ENCODE measurements around the gene MRPS2.
"Not testable (repeated sequence)": the region's sequence is repeated elsewhere in the genome, so short reads cannot be mapped to it uniquely, and the experiment has no call there.

Gene MRPS2

DNA sequence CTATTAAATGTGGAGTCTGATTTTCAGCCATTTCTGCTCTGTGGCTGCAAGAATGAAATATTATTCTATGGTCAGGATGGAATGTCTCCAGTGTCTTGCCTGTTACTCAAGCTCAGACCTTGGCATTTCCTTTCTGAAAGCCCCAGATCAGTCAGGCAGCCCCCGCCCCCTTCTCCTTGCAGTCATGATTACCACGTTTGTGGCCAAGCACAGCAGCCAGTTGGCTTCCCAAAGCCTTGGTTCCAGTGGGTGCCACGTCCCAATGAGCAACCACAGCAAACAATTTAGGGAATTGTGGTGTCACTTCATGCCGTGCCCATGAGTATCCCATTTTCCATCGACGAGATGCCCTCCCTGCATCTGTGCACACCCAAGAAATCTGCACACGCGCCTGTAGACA is 35.7 kb downstream of the MRPS2 start:
- Mint-ChIP-seq H3K27me3 (peaks cover 23% of the 10 kb centered on the region), H3K4me3 (no peak overlapping the region), H3K27ac (no peak overlapping the region), H3K36me3 (no peaks in the 10 kb centered on the region), H3K9me3 (no peaks in the 10 kb centered on the region), H3K4me1 (no peaks in the 10 kb centered on the region)
- CTCF ChIA-PET: no interaction called here
- DNase-seq: no peak

- H3K4me1 Mint-ChIP-seq, CTCF ChIA-PET, H3K36me3 Mint-ChIP-seq, DNase-seq, H3K9me3 Mint-ChIP-seq, H3K4me3 Mint-ChIP-seq, H3K27ac Mint-ChIP-seq, H3K27me3 Mint-ChIP-seq: not testable (repeated sequence)
Measured at GRCh38 chr9:135543262-135543894, 42.9 kb downstream of the MRPS2 start.

- Mint-ChIP-seq H3K4me1 (no peaks in the 10 kb centered on the region), H3K27ac (peak overlapping the region; percentile 54), H3K36me3 (no peaks in the 10 kb centered on the region), H3K4me3 (no peak overlapping the region), H3K27me3 (peaks cover 10% of the 10 kb centered on the region), H3K9me3 (no peaks in the 10 kb centered on the region)
- DNase-seq: no peak
- CTCF ChIA-PET: no interaction called here
Measured at GRCh38 chr9:135544981-135545635, 44.6 kb downstream of the MRPS2 start.

GRCh38 chr9:135545646-135546176 is 45.2 kb downstream of the MRPS2 start, which contains the start of gene OBP2A:
TSS of gene OBP2A (plus strand) at chr9:135546126. CDS start at chr9:135546181, 55 bp downstream.
- H3K27me3 Mint-ChIP-seq, CTCF ChIA-PET, H3K9me3 Mint-ChIP-seq, DNase-seq, H3K4me3 Mint-ChIP-seq, H3K36me3 Mint-ChIP-seq, H3K4me1 Mint-ChIP-seq: not testable (repeated sequence)
- peak within 1 kb of the TSS; percentile 54 for H3K27ac Mint-ChIP-seq

- H3K27me3 Mint-ChIP-seq, H3K9me3 Mint-ChIP-seq, H3K4me3 Mint-ChIP-seq, DNase-seq, H3K27ac Mint-ChIP-seq, CTCF ChIA-PET, H3K4me1 Mint-ChIP-seq, H3K36me3 Mint-ChIP-seq: not testable (repeated sequence)
Measured at GRCh38 chr9:135546792-135547617, 46.5 kb downstream of the MRPS2 start.

GRCh38 chr9:135547756-135548736 is 47.6 kb downstream of the MRPS2 start:
- CTCF ChIA-PET: no interaction called here
- no peaks in the 10 kb centered on the region for H3K9me3 Mint-ChIP-seq
- no peak for DNase-seq

GRCh38 chr9:135549478-135550343 is 49.2 kb downstream of the MRPS2 start:
- H3K36me3 Mint-ChIP-seq, H3K4me3 Mint-ChIP-seq, DNase-seq, H3K27me3 Mint-ChIP-seq, H3K9me3 Mint-ChIP-seq, CTCF ChIA-PET, H3K27ac Mint-ChIP-seq, H3K4me1 Mint-ChIP-seq: not testable (repeated sequence)

More at GRCh38 chr9:135547756-135548736, 47.6 kb downstream of the MRPS2 start:
- Mint-ChIP-seq H3K4me3 (no peak overlapping the region), H3K36me3 (no peaks in the 10 kb centered on the region), H3K27ac (no peak overlapping the region), H3K27me3 (peaks cover 5% of the 10 kb centered on the region), H3K4me1 (no peaks in the 10 kb centered on the region)

- no peak for DNase-seq
- no peak overlapping the region for H3K4me3 Mint-ChIP-seq
- CTCF ChIA-PET: no interaction called here
- H3K27me3 Mint-ChIP-seq: no peaks in the 10 kb centered on the region
- H3K36me3 Mint-ChIP-seq: no peaks in the 10 kb centered on the region
- H3K27ac Mint-ChIP-seq: no peak overlapping the region
- no peaks in the 10 kb centered on the region for H3K9me3 Mint-ChIP-seq
- no peaks in the 10 kb centered on the region for H3K4me1 Mint-ChIP-seq
Measured at GRCh38 chr9:135550344-135550918, 49.9 kb downstream of the MRPS2 start.

DNA sequence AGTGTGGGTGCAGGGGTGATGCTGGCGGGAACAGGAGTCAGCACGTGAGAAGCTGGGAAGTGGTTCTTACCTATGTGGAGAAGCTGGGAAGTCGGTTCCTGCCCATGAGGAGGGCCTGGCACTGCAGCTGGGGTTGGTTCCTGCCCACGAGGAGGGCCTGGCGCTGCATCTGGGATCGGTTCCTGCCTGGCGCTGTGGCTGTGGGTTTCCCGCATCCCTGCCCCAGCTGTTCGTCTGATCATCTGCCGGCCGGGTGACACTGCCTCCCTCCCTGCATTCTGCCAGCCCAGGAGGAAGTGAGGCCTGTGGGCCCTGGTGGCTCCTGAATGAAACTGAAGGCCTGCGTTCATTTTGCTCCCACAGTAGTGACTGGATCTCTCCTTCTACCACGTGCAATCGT is 50.5 kb downstream of the MRPS2 start:
- Mint-ChIP-seq H3K27ac (no peak overlapping the region), H3K36me3 (no peaks in the 10 kb centered on the region), H3K9me3 (no peaks in the 10 kb centered on the region), H3K4me1 (no peaks in the 10 kb centered on the region), H3K27me3 (no peaks in the 10 kb centered on the region), H3K4me3 (no peak overlapping the region)
- DNase-seq: no peak
- CTCF ChIA-PET: no interaction called here

DNA sequence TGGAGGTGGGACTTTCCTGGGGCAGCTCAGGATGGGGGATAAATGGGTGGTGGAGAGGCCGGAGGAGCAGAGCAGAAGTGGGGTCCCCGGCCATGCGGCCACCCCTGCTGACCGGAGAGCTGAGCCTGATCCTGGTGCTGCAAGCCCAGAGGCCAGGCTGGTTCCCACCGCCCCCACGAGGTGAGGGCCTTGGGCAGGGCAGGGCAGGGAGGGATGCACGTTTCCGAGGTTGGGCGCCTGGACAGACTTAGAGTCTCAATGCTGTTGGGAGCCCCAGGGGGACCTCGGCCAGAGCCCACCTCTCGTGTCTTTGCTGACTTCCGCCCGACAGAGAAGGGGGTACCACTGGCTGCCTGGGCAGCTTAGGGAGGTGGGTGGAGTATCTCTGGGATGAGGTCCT is 51.0 kb downstream of the MRPS2 start:
- Mint-ChIP-seq H3K36me3 (no peaks in the 10 kb centered on the region), H3K9me3 (no peaks in the 10 kb centered on the region), H3K4me3 (no peak overlapping the region), H3K4me1 (no peaks in the 10 kb centered on the region), H3K27ac (no peak overlapping the region), H3K27me3 (no peaks in the 10 kb centered on the region)
- DNase-seq: no peak
- CTCF ChIA-PET: no interaction called here

- H3K27me3 Mint-ChIP-seq: no peaks in the 10 kb centered on the region
- CTCF ChIA-PET: no interaction called here
- no peaks in the 10 kb centered on the region for H3K4me1 Mint-ChIP-seq
- H3K4me3 Mint-ChIP-seq: no peak overlapping the region
- no peak for DNase-seq
- H3K36me3 Mint-ChIP-seq: no peaks in the 10 kb centered on the region
- no peak overlapping the region for H3K27ac Mint-ChIP-seq
- H3K9me3 Mint-ChIP-seq: no peaks in the 10 kb centered on the region
Measured at GRCh38 chr9:135552021-135552697, 51.7 kb downstream of the MRPS2 start.

- CTCF ChIA-PET: no interaction called here
- Mint-ChIP-seq H3K27ac (no peak overlapping the region), H3K27me3 (no peaks in the 10 kb centered on the region), H3K9me3 (no peaks in the 10 kb centered on the region), H3K4me1 (no peaks in the 10 kb centered on the region), H3K36me3 (no peaks in the 10 kb centered on the region), H3K4me3 (no peak overlapping the region)
- DNase-seq: no peak
Measured at GRCh38 chr9:135552698-135553171, 52.3 kb downstream of the MRPS2 start.

All from activated naive CD4-positive, alpha-beta T cell treated with anti-CD3 and anti-CD28 coated beads, Interleukin-2, amount 10 ng/mL, durations not matched to agents 7 days and 5 days (primary cell).